HG03045 (cell line): ENCODE results near the gene ABCC1.

ENCODE experiments used
- ATAC-seq: cut with Tn5 transposase; IDR thresholded peaks from one replicate; pipeline ENCODE4 v1.9.1; 2021; ENCODE audit warnings: mild to moderate bottlenecking, moderate library complexity; ENCODE audit not compliant: unreplicated experiment

ABCC1 gene

GRCh38 chr16:16016388-16016964 is 67.1 kb downstream of the ABCC1 start:
- no peak for ATAC-seq

DNA sequence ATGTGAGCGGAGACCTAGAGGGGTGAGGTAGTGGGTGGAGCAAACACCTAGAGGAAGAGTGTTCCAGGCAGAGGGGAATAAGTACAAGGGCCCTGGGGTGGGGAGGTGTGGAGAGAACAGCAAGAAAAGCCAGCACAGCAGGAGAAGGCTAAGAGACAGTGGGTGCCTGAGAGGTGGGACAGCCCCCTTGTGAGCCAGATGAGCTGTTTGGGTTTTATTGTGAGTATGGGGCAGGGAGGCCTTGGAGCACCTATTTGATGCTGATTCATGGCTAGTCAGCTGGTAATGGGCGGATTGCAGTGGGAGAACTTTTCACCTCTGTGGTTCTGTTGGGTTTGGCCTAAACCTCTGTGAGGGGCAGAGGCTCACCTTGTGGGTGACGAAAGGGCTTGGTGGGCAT is 68.4 kb downstream of the ABCC1 start:
- ATAC-seq = no peak

- no peak for ATAC-seq
These were observed 69.3 kb downstream of the ABCC1 start for GRCh38 chr16:16018705-16019104.

- no peak for ATAC-seq
These were observed 70.1 kb downstream of the ABCC1 start for GRCh38 chr16:16019488-16019887.

DNA sequence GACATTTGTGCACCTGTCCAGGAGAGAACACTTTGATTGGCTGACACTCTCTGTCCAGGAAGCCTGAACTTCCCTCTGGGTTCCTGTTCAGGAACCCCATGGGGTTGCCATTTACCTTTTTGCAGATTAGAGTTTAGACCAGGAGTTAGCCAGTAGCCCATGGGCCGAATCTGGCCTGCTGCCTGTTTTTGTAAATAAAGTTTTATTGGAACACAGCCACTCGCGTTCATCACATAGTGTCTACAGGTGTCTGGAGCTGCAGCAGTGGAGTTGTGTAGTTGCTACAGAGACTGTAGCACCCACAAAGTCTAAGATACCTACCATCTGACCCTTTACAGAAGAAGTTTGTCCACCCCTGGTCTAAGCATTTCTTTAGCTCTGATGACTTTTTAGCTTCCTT is 70.9 kb downstream of the ABCC1 start:
- ATAC-seq = no peak

DNA sequence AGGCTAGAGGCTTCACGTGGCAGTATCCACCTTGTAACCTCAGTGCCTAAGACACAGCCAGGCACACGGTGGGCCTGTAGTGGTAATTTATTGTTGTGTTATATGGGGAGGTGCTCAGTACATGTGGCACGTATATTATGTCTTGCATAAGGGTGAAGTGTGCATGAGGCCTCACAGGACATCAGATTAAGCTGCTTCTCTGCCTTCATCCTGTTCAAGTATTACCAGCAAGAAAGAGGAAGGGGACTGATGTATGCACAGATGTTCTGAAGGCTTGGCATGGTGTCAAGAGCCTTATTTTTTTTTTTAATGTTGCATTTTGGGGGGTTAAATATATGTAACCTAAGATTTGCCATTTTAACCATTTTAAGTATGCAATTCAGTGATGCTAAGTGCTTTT is 71.6 kb downstream of the ABCC1 start:
- ATAC-seq = no peak

DNA sequence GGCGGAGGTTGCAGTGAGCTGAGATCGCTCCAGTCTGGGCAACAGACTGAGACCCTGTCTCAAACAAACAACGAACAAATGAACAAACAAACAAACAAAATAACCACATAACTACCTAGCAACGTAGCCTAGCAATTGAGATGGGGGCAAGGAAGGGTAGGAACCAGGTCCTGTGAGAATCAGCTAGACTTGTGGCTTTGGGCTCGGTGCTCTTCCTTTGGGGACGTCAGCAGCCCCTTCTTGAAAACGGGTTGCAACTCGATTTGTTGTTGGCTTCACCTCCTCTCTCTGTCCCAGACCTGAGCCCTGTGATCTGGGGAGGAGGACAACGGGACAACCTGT is 72.2 kb downstream of the ABCC1 start:
- no peak for ATAC-seq

GRCh38 chr16:16021988-16022682 is 72.7 kb downstream of the ABCC1 start:
- ATAC-seq = no peak

- ATAC-seq = no peak
These were observed 73.3 kb downstream of the ABCC1 start for GRCh38 chr16:16022683-16023064.

DNA sequence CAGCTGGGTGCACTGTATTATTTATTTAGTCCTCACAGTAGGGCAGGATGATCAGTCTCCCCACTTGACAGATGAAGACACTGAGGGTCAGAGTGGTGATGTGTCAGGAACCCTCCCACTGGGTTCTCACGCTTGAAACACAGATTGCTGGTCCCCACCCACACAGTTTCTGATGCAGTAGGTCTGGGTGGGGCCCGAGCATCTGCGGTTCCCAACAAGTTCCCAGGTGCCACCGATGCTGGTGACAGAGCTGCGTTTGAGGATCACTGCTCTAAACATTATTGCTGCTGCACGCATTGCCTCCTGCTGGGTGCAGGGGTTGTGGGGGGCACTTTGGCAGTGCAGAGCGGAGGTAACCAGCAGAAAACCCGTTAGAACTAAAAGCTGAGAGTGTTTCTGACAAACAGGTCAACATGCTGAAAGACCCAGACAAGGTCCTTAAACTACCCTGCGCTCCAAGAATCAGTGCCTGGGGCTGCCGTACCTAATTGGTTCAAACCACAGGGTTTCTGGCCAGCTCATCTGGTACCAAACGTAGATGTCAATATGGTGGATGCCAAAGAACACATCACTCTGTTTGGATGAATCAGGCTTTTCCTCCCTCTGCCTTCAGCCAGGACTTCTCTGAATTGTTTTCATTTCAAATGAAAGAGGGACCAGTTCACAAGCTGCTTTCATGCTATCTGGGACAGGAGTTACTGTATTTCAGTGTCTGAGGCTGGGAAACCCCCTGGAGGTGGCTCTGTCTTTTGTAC is 76.0 kb downstream of the ABCC1 start:
- peak; percentile 60 for ATAC-seq

GRCh38 chr16:16027728-16028310 is 78.4 kb downstream of the ABCC1 start:
- ATAC-seq = no peak

GRCh38 chr16:16028311-16028999 is 79.0 kb downstream of the ABCC1 start:
- no peak for ATAC-seq

- ATAC-seq = no peak
These were observed 80.1 kb downstream of the ABCC1 start for GRCh38 chr16:16029431-16030011.

- ATAC-seq = no peak
These were observed 81.0 kb downstream of the ABCC1 start for GRCh38 chr16:16030449-16030848.

GRCh38 chr16:16031401-16031800 is 82.0 kb downstream of the ABCC1 start:
- ATAC-seq = no peak

- no peak for ATAC-seq
These were observed 83.0 kb downstream of the ABCC1 start for GRCh38 chr16:16032271-16032979.

DNA sequence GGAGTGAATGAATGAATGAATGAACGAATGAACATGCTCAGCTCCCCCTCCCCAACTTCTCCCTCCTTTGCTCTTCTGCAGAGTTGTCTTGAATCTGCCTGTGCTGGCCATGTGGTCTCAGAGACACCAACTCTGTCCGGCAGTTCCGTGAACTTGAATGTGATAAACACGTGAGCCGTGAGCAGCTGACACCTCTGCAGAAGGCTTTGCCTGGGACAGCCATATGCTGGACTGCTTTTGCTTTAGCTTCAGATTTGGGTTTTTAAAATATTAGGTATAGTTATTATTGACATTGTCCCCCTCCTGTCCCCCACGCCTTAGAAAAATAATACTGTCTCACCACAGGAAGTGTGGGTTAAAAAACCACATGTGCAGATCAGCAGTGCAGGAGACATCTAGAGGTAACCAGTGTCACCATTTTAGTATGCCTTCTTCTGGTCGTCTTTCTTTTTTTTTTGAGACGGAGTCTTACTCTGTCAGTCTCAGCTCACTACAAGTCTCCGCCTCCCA is 83.8 kb downstream of the ABCC1 start:
- ATAC-seq = no peak

DNA sequence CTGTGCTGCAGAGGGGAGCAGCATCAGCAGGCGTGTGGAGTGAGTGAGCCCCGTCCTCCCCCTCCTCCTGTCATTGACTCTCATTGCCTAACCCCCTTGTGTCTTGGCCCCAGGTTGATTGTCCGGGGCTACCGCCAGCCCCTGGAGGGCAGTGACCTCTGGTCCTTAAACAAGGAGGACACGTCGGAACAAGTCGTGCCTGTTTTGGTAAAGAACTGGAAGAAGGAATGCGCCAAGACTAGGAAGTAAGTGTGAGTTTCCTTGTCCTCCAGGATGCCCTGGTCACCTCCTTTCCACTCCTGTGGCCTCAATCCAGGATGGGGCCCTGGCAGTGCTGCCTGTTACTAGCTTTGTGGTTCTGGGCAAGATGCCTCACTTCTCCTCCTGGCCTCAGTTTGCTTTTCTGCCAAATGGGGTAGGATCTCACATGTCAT is 87.0 kb downstream of the ABCC1 start:
- no peak for ATAC-seq

- no peak for ATAC-seq
These were observed 88.1 kb downstream of the ABCC1 start for GRCh38 chr16:16037521-16037920.

DNA sequence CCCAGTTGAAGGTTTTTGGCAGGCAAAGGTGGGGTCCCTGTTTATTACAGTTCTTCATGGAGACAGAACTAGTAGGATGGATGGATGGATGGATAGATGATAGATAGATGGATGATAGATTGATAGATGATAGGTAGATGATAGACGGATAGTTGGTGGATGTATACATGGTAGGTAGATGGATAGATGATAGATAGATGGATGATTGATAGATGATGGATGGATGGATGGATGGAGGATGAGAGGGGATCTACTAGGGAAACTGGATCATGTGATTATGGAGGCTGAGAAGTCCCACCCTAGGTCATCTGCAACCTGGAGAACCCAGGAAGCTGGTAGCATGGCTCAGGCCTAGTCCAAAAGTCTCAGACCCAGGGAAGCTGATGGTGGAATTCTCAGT is 88.6 kb downstream of the ABCC1 start:
- ATAC-seq = no peak
